ENCODE data around the gene KRT33B.
"Not testable (repeated sequence)": the region's sequence is repeated elsewhere in the genome, so short reads cannot be mapped to it uniquely, and the experiment has no call there.

The KRT33B gene

GRCh38 chr17:41386227-41386626 lies 16.6 kb upstream of the KRT33B start:
- DNase-seq, result no peak
- Histone ChIP-seq H3K4me1 (ENCODE audit: control insufficient read depth, low read depth, low read length) (no peaks in the 10 kb centered on the region), H4K5ac (ENCODE audit: low read length) (no peak overlapping the region), H2AK5ac (ENCODE audit: low read length) (no peak overlapping the region), H3K79me1 (ENCODE audit: low read length) (no peaks in the 10 kb centered on the region), H3K27me3 (ENCODE audit: insufficient read depth, low read length, poor library complexity) (no peaks in the 10 kb centered on the region), H3K4me3 (ENCODE audit: low read length) (no peak overlapping the region), H2BK15ac (replicated peaks; ENCODE audit: low read depth) (no peak overlapping the region), H3K4ac (ENCODE audit: low read depth, low read length) (no peak overlapping the region), H3K18ac (ENCODE audit: low read length) (no peak overlapping the region), H3K27ac (ENCODE audit: low read depth, low read length) (no peak overlapping the region), H3K56ac (ENCODE audit: low read length) (no peak overlapping the region), H3K23ac (ENCODE audit: low read length) (no peak overlapping the region), H3K4me2 (ENCODE audit: low read length) (no peak overlapping the region), H2BK5ac (ENCODE audit: low read length) (no peak overlapping the region), H4K8ac (ENCODE audit: low read depth, low read length) (no peak overlapping the region), H2BK120ac (ENCODE audit: low read depth, low read length) (no peak overlapping the region), H3K79me2 (ENCODE audit: control insufficient read depth, insufficient read depth, low read length) (no peaks in the 10 kb centered on the region), H3K36me3 (ENCODE audit: control insufficient read depth, insufficient read depth, low read length) (no peaks in the 10 kb centered on the region), H3K9ac (ENCODE audit: low read length) (no peak overlapping the region)
- WGBS (ENCODE audit: extremely low coverage, insufficient coverage, low lambda C conversion rate), result no CpG with 5 or more reads among the region's 1 CpG

GRCh38 chr17:41383690-41384089 lies 14.1 kb upstream of the KRT33B start:
- Histone ChIP-seq H3K79me1 (ENCODE audit: low read length) (no peaks in the 10 kb centered on the region), H3K4me3 (ENCODE audit: low read length) (no peak overlapping the region), H3K4ac (ENCODE audit: low read depth, low read length) (no peak overlapping the region), H2BK120ac (ENCODE audit: low read depth, low read length) (no peak overlapping the region), H2BK5ac (ENCODE audit: low read length) (no peak overlapping the region), H3K23ac (ENCODE audit: low read length) (no peak overlapping the region), H3K9ac (ENCODE audit: low read length) (no peak overlapping the region), H2AK5ac (ENCODE audit: low read length) (no peak overlapping the region), H3K79me2 (ENCODE audit: control insufficient read depth, insufficient read depth, low read length) (no peaks in the 10 kb centered on the region), H3K27ac (ENCODE audit: low read depth, low read length) (no peak overlapping the region), H3K27me3 (ENCODE audit: insufficient read depth, low read length, poor library complexity) (no peaks in the 10 kb centered on the region), H3K4me2 (ENCODE audit: low read length) (no peak overlapping the region), H3K36me3 (ENCODE audit: control insufficient read depth, insufficient read depth, low read length) (no peaks in the 10 kb centered on the region), H4K5ac (ENCODE audit: low read length) (no peak overlapping the region), H3K18ac (ENCODE audit: low read length) (no peak overlapping the region), H3K56ac (ENCODE audit: low read length) (no peak overlapping the region), H3K4me1 (ENCODE audit: control insufficient read depth, low read depth, low read length) (no peaks in the 10 kb centered on the region), H2BK15ac (replicated peaks; ENCODE audit: low read depth) (no peak overlapping the region), H4K8ac (ENCODE audit: low read depth, low read length) (no peak overlapping the region)
- WGBS (ENCODE audit: extremely low coverage, insufficient coverage, low lambda C conversion rate), result no CpG with 5 or more reads among the region's 1 CpG
- no peak for DNase-seq

- no peak for DNase-seq
Observed at GRCh38 chr17:41382394-41382793, 12.8 kb upstream of the KRT33B start.

GRCh38 chr17:41381943-41382342 lies 12.3 kb upstream of the KRT33B start, which contains the start of gene KRT34:
Gene KRT34, minus strand, starts transcription at chr17:41382306. Its CDS starts 60 bp downstream, at chr17:41382246.
- not testable (repeated sequence) for H3K4me1 ChIP-seq (ENCODE audit: control insufficient read depth, low read depth, low read length); H3K4ac ChIP-seq (ENCODE audit: low read depth, low read length); DNase-seq; H3K4me2 ChIP-seq (ENCODE audit: low read length); H2BK5ac ChIP-seq (ENCODE audit: low read length); H4K8ac ChIP-seq (ENCODE audit: low read depth, low read length); H2AK5ac ChIP-seq (ENCODE audit: low read length); H3K36me3 ChIP-seq (ENCODE audit: control insufficient read depth, insufficient read depth, low read length); H2BK120ac ChIP-seq (ENCODE audit: low read depth, low read length); H3K79me1 ChIP-seq (ENCODE audit: low read length); H3K4me3 ChIP-seq (ENCODE audit: low read length); H3K23ac ChIP-seq (ENCODE audit: low read length); H2BK15ac ChIP-seq (replicated peaks; ENCODE audit: low read depth); H3K18ac ChIP-seq (ENCODE audit: low read length); H3K27me3 ChIP-seq (ENCODE audit: insufficient read depth, low read length, poor library complexity); H3K79me2 ChIP-seq (ENCODE audit: control insufficient read depth, insufficient read depth, low read length); H4K5ac ChIP-seq (ENCODE audit: low read length); H3K27ac ChIP-seq (ENCODE audit: low read depth, low read length); H3K56ac ChIP-seq (ENCODE audit: low read length); H3K9ac ChIP-seq (ENCODE audit: low read length)
- WGBS (ENCODE audit: extremely low coverage, insufficient coverage, low lambda C conversion rate), result no CpG with 5 or more reads among the region's 13 CpGs

More at GRCh38 chr17:41382394-41382793, 12.8 kb upstream of the KRT33B start:
- Histone ChIP-seq H3K56ac (ENCODE audit: low read length) (no peak overlapping the region), H2BK15ac (replicated peaks; ENCODE audit: low read depth) (no peak overlapping the region), H3K27me3 (ENCODE audit: insufficient read depth, low read length, poor library complexity) (no peaks in the 10 kb centered on the region), H3K79me1 (ENCODE audit: low read length) (no peaks in the 10 kb centered on the region), H3K18ac (ENCODE audit: low read length) (no peak overlapping the region), H2BK5ac (ENCODE audit: low read length) (no peak overlapping the region), H3K23ac (ENCODE audit: low read length) (no peak overlapping the region), H4K8ac (ENCODE audit: low read depth, low read length) (no peak overlapping the region), H3K4me2 (ENCODE audit: low read length) (no peak overlapping the region), H3K36me3 (ENCODE audit: control insufficient read depth, insufficient read depth, low read length) (no peaks in the 10 kb centered on the region), H3K4me3 (ENCODE audit: low read length) (no peak overlapping the region), H3K4me1 (ENCODE audit: control insufficient read depth, low read depth, low read length) (no peaks in the 10 kb centered on the region), H3K79me2 (ENCODE audit: control insufficient read depth, insufficient read depth, low read length) (no peaks in the 10 kb centered on the region), H2AK5ac (ENCODE audit: low read length) (no peak overlapping the region), H4K5ac (ENCODE audit: low read length) (no peak overlapping the region), H3K4ac (ENCODE audit: low read depth, low read length) (no peak overlapping the region), H2BK120ac (ENCODE audit: low read depth, low read length) (no peak overlapping the region), H3K9ac (ENCODE audit: low read length) (no peak overlapping the region), H3K27ac (ENCODE audit: low read depth, low read length) (no peak overlapping the region)
- WGBS (ENCODE audit: extremely low coverage, insufficient coverage, low lambda C conversion rate), result no CpG with 5 or more reads among the region's 1 CpG

GRCh38 chr17:41380091-41380490 lies 10.5 kb upstream of the KRT33B start:
- H2AK5ac ChIP-seq (ENCODE audit: low read length); H3K56ac ChIP-seq (ENCODE audit: low read length); H3K4me3 ChIP-seq (ENCODE audit: low read length); H3K36me3 ChIP-seq (ENCODE audit: control insufficient read depth, insufficient read depth, low read length); H3K18ac ChIP-seq (ENCODE audit: low read length); H4K5ac ChIP-seq (ENCODE audit: low read length); H3K79me2 ChIP-seq (ENCODE audit: control insufficient read depth, insufficient read depth, low read length); H2BK120ac ChIP-seq (ENCODE audit: low read depth, low read length); H3K23ac ChIP-seq (ENCODE audit: low read length); H3K79me1 ChIP-seq (ENCODE audit: low read length); H3K4me2 ChIP-seq (ENCODE audit: low read length); H4K8ac ChIP-seq (ENCODE audit: low read depth, low read length); H3K4me1 ChIP-seq (ENCODE audit: control insufficient read depth, low read depth, low read length); H2BK15ac ChIP-seq (replicated peaks; ENCODE audit: low read depth); H3K27ac ChIP-seq (ENCODE audit: low read depth, low read length); DNase-seq; H2BK5ac ChIP-seq (ENCODE audit: low read length); H3K27me3 ChIP-seq (ENCODE audit: insufficient read depth, low read length, poor library complexity); H3K4ac ChIP-seq (ENCODE audit: low read depth, low read length); H3K9ac ChIP-seq (ENCODE audit: low read length): not testable (repeated sequence)
- WGBS (ENCODE audit: extremely low coverage, insufficient coverage, low lambda C conversion rate), result no CpG with 5 or more reads among the region's 7 CpGs

- Histone ChIP-seq H3K36me3 (ENCODE audit: control insufficient read depth, insufficient read depth, low read length) (no peaks in the 10 kb centered on the region), H2BK15ac (replicated peaks; ENCODE audit: low read depth) (no peak overlapping the region), H3K18ac (ENCODE audit: low read length) (no peak overlapping the region), H3K9ac (ENCODE audit: low read length) (no peak overlapping the region), H3K79me1 (ENCODE audit: low read length) (no peaks in the 10 kb centered on the region), H3K27ac (ENCODE audit: low read depth, low read length) (no peak overlapping the region), H4K5ac (ENCODE audit: low read length) (no peak overlapping the region), H3K4me1 (ENCODE audit: control insufficient read depth, low read depth, low read length) (no peaks in the 10 kb centered on the region), H2BK5ac (ENCODE audit: low read length) (no peak overlapping the region), H2BK120ac (ENCODE audit: low read depth, low read length) (no peak overlapping the region), H3K27me3 (ENCODE audit: insufficient read depth, low read length, poor library complexity) (no peaks in the 10 kb centered on the region), H4K8ac (ENCODE audit: low read depth, low read length) (no peak overlapping the region), H3K23ac (ENCODE audit: low read length) (no peak overlapping the region), H2AK5ac (ENCODE audit: low read length) (no peak overlapping the region), H3K79me2 (ENCODE audit: control insufficient read depth, insufficient read depth, low read length) (no peaks in the 10 kb centered on the region), H3K4me3 (ENCODE audit: low read length) (no peak overlapping the region), H3K4ac (ENCODE audit: low read depth, low read length) (no peak overlapping the region), H3K56ac (ENCODE audit: low read length) (no peak overlapping the region), H3K4me2 (ENCODE audit: low read length) (no peak overlapping the region)
- WGBS (ENCODE audit: extremely low coverage, insufficient coverage, low lambda C conversion rate), result no CpG with 5 or more reads among the region's 2 CpGs
- no peak for DNase-seq
Observed at GRCh38 chr17:41377546-41377945, 7.9 kb upstream of the KRT33B start.
